Prostate gland (tissue), 2 donors: ENCODE data around the gene PKNOX1.
"Not testable (repeated sequence)": the region's sequence is repeated elsewhere in the genome, so short reads cannot be mapped to it uniquely, and the experiment has no call there.

Experiments used
- POLR2A ChIP-seq: fragments of 450-650 bp; IDR thresholded peaks from one replicate; pipeline ENCODE4 v1.6.1; 2016; ENCODE audit warnings: antibody characterized with exemption, mild to moderate bottlenecking
- TF ChIP-seq, protein P1 (sequence below), 4 experiments: fragments of 200-600 bp in 2 of 4; fragments of 450-650 bp in 2 of 4; sonication (generic) in 2 of 4; IDR thresholded peaks; 1 replicate in 3 of 4; 2 replicates in 1 of 4; pipeline ENCODE4 v1.5.1; 2016 to 2019; ENCODE audit warnings: antibody characterized with exemption in 4 of 4, mild to moderate bottlenecking in 2 of 4, moderate library complexity in 2 of 4

DNA sequence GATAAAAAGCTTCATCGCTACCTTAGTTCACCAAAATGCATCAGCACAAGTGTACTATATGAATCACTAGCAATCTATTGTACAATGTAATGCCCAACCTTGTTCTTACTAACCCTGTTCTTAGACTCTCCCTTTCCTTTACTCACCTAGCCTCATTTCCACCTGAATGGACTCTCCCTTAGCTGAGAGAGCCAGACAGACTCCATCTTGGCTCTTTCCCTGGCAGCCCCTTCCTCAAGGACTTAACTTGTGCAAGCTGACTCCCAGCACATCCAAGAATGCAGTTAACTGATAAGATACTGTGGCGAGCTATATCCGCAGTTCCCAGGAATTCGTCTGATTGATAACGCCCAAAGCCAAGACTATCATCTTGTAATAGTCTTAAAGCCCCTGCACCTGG lies 38.0 kb upstream of the PKNOX1 start:
- TF ChIP-seq, protein P1, sequence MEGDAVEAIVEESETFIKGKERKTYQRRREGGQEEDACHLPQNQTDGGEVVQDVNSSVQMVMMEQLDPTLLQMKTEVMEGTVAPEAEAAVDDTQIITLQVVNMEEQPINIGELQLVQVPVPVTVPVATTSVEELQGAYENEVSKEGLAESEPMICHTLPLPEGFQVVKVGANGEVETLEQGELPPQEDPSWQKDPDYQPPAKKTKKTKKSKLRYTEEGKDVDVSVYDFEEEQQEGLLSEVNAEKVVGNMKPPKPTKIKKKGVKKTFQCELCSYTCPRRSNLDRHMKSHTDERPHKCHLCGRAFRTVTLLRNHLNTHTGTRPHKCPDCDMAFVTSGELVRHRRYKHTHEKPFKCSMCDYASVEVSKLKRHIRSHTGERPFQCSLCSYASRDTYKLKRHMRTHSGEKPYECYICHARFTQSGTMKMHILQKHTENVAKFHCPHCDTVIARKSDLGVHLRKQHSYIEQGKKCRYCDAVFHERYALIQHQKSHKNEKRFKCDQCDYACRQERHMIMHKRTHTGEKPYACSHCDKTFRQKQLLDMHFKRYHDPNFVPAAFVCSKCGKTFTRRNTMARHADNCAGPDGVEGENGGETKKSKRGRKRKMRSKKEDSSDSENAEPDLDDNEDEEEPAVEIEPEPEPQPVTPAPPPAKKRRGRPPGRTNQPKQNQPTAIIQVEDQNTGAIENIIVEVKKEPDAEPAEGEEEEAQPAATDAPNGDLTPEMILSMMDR (IDR thresholded peaks at IDR 0.05), result not testable (repeated sequence)
- TF ChIP-seq POLR2A, result not testable (repeated sequence)
